Right lobe of liver (tissue), 6 donors: ENCODE data around the gene CDC73. TPM values are rescaled to one million over a fixed set of nuclear protein-coding genes. Genes with fewer than 3 reads are reported as not detected.
A peak's percentile ranks its signal among the peaks of the same experiment; 100 is the strongest.

Experiments used
- ATAC-seq, 4 donors: fragments of 200-7000 bp; cut with Tn5 transposase; one replicate each; pipeline ENCODE4 v1.9.1; 2020; ENCODE audit warnings: mild to moderate bottlenecking in 4 of 4, moderate library complexity in 4 of 4
- DNase-seq, 3 donors: peaks; one replicate each; pipeline ENCODE4 v3.0.0-alpha.2; 2020
- H3K27ac ChIP-seq, 3 donors: fragments of 200-600 bp; one replicate each; pipeline ENCODE4 v1.8.0; 2022
- H3K27me3 ChIP-seq, 2 donors: fragments of 200-600 bp; one replicate each; pipeline ENCODE4 v1.8.0; 2022
- H3K36me3 ChIP-seq, 4 donors: fragments of 200-600 bp; sonication (generic) in 1 of 4; one replicate each; pipeline versions ENCODE4 v1.5.1 to v1.8.0; 2017 to 2022; ENCODE audit warnings: control low read depth in 1 of 4
- H3K4me1 ChIP-seq, 4 donors: fragments of 200-600 bp; sonication (generic) in 1 of 4; one replicate each; pipeline versions ENCODE4 v1.5.1 to v1.8.0; 2017 to 2022; ENCODE audit warnings: control low read depth in 1 of 4
- H3K4me3 ChIP-seq, 3 donors: fragments of 200-600 bp; one replicate each; pipeline ENCODE4 v1.8.0; 2022
- H3K9me3 ChIP-seq, 4 donors: fragments of 200-600 bp; sonication (generic) in 1 of 4; one replicate each; pipeline versions ENCODE4 v1.5.1 to v1.8.0; 2017 to 2022; ENCODE audit warnings: control low read depth in 1 of 4
- POLR2A ChIP-seq: fragments of 450-650 bp; IDR thresholded peaks from one replicate; pipeline ENCODE4 v1.6.1; 2017; ENCODE audit warnings: antibody characterized with exemption, mild to moderate bottlenecking
- WGBS: methylation state at CpG from one replicate; pipeline ENCODE4 v1.1.6; 2018; ENCODE audit warnings: low coverage, low lambda C conversion rate; ENCODE audit not compliant: insufficient coverage; ENCODE audit errors: missing lambda C conversion rate; 5-methylcytosine and 5-hydroxymethylcytosine counted together
- intact Hi-C, 2 donors: fragments of 100-400 bp; cut with DNase I; formaldehyde crosslinking; loops; one replicate each; pipeline versions ENCODE4 v1.11.2 to v1.14.1; 2022
- long read RNA-seq: library from polyadenylated mRNA; unstranded; transcript quantifications from one replicate; pipeline ENCODE4 v2.0.0, GENCODE V29; 2019
- total RNA-seq, 6 experiments: library from RNA; depleted of rRNA in 2 of 6; stranded (reverse); fragments of >200 nt in 2 of 6; fragmentation: NEBNext Ultra II Directional in 3 of 6; extraction: Animal tissue kit (Norgen Biotek cat#: 25700) in 3 of 6; gene quantifications; one replicate each; pipeline versions ENCODE4 v1.1.0 to v1.2.4, GENCODE V29; 2016 to 2023
- TF ChIP-seq, protein P1 (sequence below), 4 donors: fragments of 200-600 bp in 3 of 4; fragments of 450-650 bp in 1 of 4; IDR thresholded peaks; one replicate each; pipeline versions ENCODE4 v1.5.1 to v1.8.0; 2016 to 2022; ENCODE audit warnings: antibody characterized with exemption in 4 of 4, mild to moderate bottlenecking in 2 of 4
- donor health status: DM: no; HTN: yes; CAD: no.
- donor health status: DM: no; HTN: no; CAD: no.
- donor health status: DM: no; HTN: no; CAD: no.
- donor health status: DM: no; HTN: yes; CAD: no.
- donor health status: DM: no; HTN: yes; CAD: no.

The CDC73 gene
- 10 to 100 TPM; 11.1 to 23.8 (median 18.3) TPM for total RNA-seq
- long read RNA-seq: 0 reads

DNA sequence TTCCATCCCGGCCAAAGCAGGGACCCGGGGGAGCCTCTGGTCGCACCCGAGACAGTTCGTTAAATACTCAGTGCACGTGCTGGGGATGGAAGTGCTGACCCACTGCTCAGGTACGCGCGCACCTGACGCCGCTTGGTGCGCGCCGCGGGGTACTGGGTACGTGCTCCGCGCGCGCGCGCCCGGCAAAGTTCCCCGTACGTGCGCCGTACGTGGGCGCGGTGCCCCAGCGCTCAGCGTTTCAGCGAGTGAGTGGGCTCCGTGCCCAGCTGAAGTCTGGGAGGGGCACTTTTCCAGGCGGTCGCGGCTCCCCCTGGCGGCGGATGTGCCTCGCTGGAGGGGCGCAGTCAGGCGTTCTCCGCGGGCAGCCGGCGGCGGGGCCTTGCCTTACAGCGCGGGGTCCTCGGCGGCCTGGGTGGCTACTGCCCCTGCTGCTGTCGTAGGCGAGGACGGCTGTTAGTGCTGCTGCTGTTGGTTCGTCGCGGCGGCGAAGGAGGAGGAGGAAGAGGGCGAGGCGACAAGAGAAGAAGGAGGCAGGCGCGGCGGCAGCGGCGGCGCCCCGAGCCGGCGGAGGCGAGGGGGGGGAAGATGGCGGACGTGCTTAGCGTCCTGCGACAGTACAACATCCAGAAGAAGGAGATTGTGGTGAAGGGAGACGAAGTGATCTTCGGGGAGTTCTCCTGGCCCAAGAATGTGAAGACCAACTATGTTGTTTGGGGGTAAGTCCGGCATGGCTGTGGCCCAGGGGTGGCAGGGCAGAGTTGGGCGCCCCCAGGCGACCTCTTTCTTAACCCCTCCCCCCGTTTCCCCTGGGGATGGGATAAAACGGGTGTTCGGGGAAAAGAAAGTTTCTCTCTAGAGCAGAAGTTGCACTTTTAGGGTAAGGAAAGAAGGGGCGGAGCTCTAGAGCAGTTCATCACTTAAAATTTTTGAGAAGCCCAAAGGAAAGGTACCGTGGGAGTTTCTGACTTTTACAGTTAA lies at the start of gene CDC73:
Gene CDC73 (plus strand): TSS at position 416 of the 978 bp plus-strand sequence. CDS start 170 bp downstream, at position 586.
- H3K9me3 ChIP-seq: no peaks in the 10 kb centered on the region
- peak within 1 kb of the TSS; percentile 75 to 88 (median 83) for H3K4me3 ChIP-seq
- DNase-seq (peak; percentile 98 to 99 (median 99)), ATAC-seq (peak; percentile 97 to 99 (median 98))
- intact Hi-C loops: no loop called here
- WGBS: under 1% methylated on average over 22 of the region's 85 CpGs
- H3K27me3 ChIP-seq: no peaks in the 10 kb centered on the region
- peaks cover 0 to 11% (median 0%) of the 10 kb centered on the region in 4 donors for H3K36me3 ChIP-seq
- peak; percentile 91 for TF ChIP-seq POLR2A
- TF ChIP-seq, protein P1, sequence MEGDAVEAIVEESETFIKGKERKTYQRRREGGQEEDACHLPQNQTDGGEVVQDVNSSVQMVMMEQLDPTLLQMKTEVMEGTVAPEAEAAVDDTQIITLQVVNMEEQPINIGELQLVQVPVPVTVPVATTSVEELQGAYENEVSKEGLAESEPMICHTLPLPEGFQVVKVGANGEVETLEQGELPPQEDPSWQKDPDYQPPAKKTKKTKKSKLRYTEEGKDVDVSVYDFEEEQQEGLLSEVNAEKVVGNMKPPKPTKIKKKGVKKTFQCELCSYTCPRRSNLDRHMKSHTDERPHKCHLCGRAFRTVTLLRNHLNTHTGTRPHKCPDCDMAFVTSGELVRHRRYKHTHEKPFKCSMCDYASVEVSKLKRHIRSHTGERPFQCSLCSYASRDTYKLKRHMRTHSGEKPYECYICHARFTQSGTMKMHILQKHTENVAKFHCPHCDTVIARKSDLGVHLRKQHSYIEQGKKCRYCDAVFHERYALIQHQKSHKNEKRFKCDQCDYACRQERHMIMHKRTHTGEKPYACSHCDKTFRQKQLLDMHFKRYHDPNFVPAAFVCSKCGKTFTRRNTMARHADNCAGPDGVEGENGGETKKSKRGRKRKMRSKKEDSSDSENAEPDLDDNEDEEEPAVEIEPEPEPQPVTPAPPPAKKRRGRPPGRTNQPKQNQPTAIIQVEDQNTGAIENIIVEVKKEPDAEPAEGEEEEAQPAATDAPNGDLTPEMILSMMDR (IDR thresholded peaks at IDR 0.05): peak; percentile 85 to 100 (median 93)
- H3K27ac ChIP-seq: peak within 1 kb of the TSS; percentile 87 to 89 (median 87)
- peaks cover 0 to 22% (median 3%) of the 10 kb centered on the region in 4 donors for H3K4me1 ChIP-seq

DNA sequence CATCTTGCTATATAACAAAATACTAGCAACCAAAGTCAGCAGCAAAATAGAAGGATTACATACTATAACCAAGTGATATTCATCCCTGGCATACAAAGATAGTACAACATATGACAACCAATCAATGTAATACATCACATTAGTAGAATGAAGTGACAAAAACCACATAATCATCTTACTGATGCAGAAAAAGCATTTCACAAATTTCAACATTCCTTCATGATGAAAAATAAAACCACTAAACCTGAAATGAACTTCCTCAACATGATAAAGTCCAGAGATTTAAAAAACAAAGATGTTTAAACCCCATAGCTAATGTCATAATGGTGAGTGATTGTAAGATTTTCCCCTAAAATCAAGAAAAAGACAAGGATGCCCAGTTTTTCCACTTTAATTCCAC lies 43.8 kb upstream of the CDC73 start:
- ATAC-seq (no peak), DNase-seq (no peak)
- no peak overlapping the region for H3K27ac ChIP-seq
- H3K27me3 ChIP-seq: no peaks in the 10 kb centered on the region
- intact Hi-C loops: no loop called here
- TF ChIP-seq, protein P1 (IDR thresholded peaks at IDR 0.05): no peak
- TF ChIP-seq POLR2A: no peak
- no peaks in the 10 kb centered on the region for H3K9me3 ChIP-seq
- H3K36me3 ChIP-seq: peaks cover 0 to 29% (median 15%) of the 10 kb centered on the region in 4 donors
- H3K4me1 ChIP-seq: no peaks in the 10 kb centered on the region
- no peak overlapping the region for H3K4me3 ChIP-seq

DNA sequence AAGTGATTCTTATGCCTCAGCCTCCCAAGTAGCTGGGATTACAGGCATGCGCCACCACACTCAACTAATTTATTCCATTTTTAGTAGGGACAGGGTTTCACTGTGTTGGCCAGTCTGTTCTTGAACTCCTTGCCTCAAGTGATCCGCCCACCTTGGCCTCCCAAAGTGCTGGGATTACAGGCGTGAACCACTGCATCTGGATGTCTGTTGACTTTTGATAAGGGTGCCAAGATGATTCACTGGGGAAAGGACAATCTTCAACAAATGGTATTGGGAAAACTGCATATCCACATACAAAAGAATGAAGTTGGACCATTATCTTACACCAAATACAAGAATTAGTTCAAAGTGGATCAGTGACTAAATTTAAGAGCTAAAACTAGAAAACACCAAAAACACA lies 42.6 kb upstream of the CDC73 start:
- WGBS: 96% methylated on average over 3 of the region's 3 CpGs
- DNase-seq (no peak), ATAC-seq (no peak)
- Histone ChIP-seq H3K27ac (no peak overlapping the region), H3K4me1 (no peaks in the 10 kb centered on the region), H3K27me3 (no peaks in the 10 kb centered on the region), H3K9me3 (no peaks in the 10 kb centered on the region), H3K4me3 (no peak overlapping the region), H3K36me3 (peaks cover 0 to 41% (median 19%) of the 10 kb centered on the region in 4 donors)
- intact Hi-C loops: no loop called here
- TF ChIP-seq POLR2A: no peak
- TF ChIP-seq, protein P1 (IDR thresholded peaks at IDR 0.05): no peak

DNA sequence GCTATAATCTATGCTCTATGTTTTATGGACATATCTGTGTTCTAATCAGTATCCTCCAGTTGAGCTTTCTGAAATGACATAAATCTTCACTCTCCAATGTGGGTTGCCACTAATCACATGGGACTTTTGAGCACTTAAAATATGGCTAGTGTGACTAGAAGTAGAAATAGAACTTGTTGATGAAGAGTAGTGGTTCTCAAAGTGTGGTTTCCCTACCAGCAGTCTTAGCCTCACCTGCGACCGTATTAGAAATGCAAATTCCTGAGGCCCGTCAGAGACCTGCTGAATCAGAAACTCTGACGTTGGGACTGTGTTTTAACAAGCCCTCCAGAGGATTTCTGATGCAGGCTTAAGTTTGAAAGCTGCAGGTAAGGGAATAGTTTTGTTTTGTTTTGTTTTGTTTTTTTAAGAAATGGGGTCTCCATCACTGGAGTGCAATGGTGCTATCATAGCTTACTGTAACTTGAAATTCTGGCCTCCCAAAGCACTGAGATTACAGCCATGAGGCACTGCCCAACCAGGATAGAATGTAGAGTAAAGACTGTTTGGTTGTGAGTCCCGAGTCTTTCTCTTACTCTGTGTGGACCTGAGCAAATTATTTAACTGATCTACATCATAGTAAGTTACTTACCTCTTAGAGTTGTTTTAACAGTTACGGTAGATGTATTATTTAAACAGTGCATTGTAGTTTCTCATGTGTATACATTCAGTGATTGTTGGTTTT lies 38.3 kb upstream of the CDC73 start:
- H3K27me3 ChIP-seq: no peaks in the 10 kb centered on the region
- 91% methylated on average over 6 of the region's 6 CpGs for WGBS
- H3K27ac ChIP-seq: no peak overlapping the region
- no peaks in the 10 kb centered on the region for H3K9me3 ChIP-seq
- TF ChIP-seq POLR2A: no peak
- TF ChIP-seq, protein P1 (IDR thresholded peaks at IDR 0.05): no peak
- intact Hi-C loops: no loop called here
- H3K4me1 ChIP-seq: no peaks in the 10 kb centered on the region
- no peak overlapping the region for H3K4me3 ChIP-seq
- peaks cover 0 to 42% (median 11%) of the 10 kb centered on the region in 4 donors for H3K36me3 ChIP-seq
- ATAC-seq: no peak
- no peak for DNase-seq
